DOHH2 (cell line): ENCODE data around the gene MMP2.

ENCODE experiments used
- CTCF ChIP-seq: fragments of 200-600 bp; sonication (generic); IDR thresholded peaks from one replicate; pipeline ENCODE4 v1.5.1; 2014; ENCODE audit warnings: antibody characterized with exemption, mild to moderate bottlenecking, low read depth, low read length; ENCODE audit not compliant: poor library complexity, severe bottlenecking
- EZH2phosphoT487 ChIP-seq: fragments of 200-600 bp; sonication (generic); IDR thresholded peaks from 2 replicates; pipeline ENCODE4 v1.6.1; 2017; ENCODE audit warnings: borderline replicate concordance, mild to moderate bottlenecking, antibody characterized with exemption, low read length, moderate library complexity, mixed read lengths

- TF ChIP-seq CTCF, result no peak
- TF ChIP-seq EZH2phosphoT487, result no peak
Measured at GRCh38 chr16:55501549-55502322, 22.7 kb downstream of the MMP2 start.
